Measurements from ENCODE around the gene ANKS6.

GRCh38 chr9:98774746-98775145 lies 21.6 kb downstream of the ANKS6 start:
- no peak for TF ChIP-seq FOXP2 (optimal IDR thresholded peaks at IDR 0.05; ENCODE audit: borderline replicate concordance, extremely low read depth, extremely low read length, insufficient read depth)
- TF ChIP-seq REST (IDR thresholded peaks at IDR 0.05; ENCODE audit: insufficient read depth in 1 of 2, low read depth in 2 of 2, low read length in 2 of 2), result no peak
